RWPE2 (cell line): ENCODE measurements around the gene ZNF805.

ENCODE experiments used
- ATAC-seq: fragments of 200-7000 bp; cut with Tn5 transposase; 3 replicates; pipeline ENCODE4 v1.9.1; 2021; ENCODE audit warnings: low read depth
- DNase-seq: peaks from one replicate; pipeline ENCODE4 v3.0.0-alpha.2; 2020; ENCODE audit warnings: low spot score
- H3K27ac ChIP-seq: fragments of 450-650 bp; 2 replicates; pipeline ENCODE4 v1.5.1; 2017; ENCODE audit warnings: mild to moderate bottlenecking; ENCODE audit not compliant: poor library complexity, severe bottlenecking
- H3K27me3 ChIP-seq: fragments of 250-450 bp; sonication (Bioruptor Pico); 2 replicates; pipeline ENCODE4 v1.5.1; 2021; ENCODE audit warnings: mild to moderate bottlenecking, moderate library complexity; ENCODE audit not compliant: insufficient read depth, poor library complexity, severe bottlenecking
- H3K36me3 ChIP-seq: fragments of 250-450 bp; sonication (Bioruptor Pico); 2 replicates; pipeline ENCODE4 v1.5.1; 2020; ENCODE audit warnings: low read depth, mild to moderate bottlenecking, moderate library complexity
- H3K4me1 ChIP-seq: fragments of 250-450 bp; sonication (Bioruptor Pico); 2 replicates; pipeline ENCODE4 v1.5.1; 2021; ENCODE audit warnings: mild to moderate bottlenecking, moderate library complexity; ENCODE audit not compliant: insufficient read depth, poor library complexity, severe bottlenecking
- H3K4me3 ChIP-seq: fragments of 250-450 bp; sonication (Bioruptor Pico); 2 replicates; pipeline ENCODE4 v1.5.1; 2021; ENCODE audit warnings: mild to moderate bottlenecking, moderate library complexity; ENCODE audit not compliant: severe bottlenecking
- H3K9me3 ChIP-seq: fragments of 250-450 bp; sonication (Bioruptor Pico); 2 replicates; pipeline ENCODE4 v1.5.1; 2021; ENCODE audit warnings: mild to moderate bottlenecking, moderate library complexity; ENCODE audit not compliant: severe bottlenecking
- TF ChIP-seq, protein P1 (sequence below): fragments of 450-650 bp; IDR thresholded peaks from one replicate; pipeline ENCODE4 v1.5.1; 2017; ENCODE audit warnings: mild to moderate bottlenecking, moderate library complexity; ENCODE audit not compliant: poor library complexity, severe bottlenecking

Gene ZNF805

DNA sequence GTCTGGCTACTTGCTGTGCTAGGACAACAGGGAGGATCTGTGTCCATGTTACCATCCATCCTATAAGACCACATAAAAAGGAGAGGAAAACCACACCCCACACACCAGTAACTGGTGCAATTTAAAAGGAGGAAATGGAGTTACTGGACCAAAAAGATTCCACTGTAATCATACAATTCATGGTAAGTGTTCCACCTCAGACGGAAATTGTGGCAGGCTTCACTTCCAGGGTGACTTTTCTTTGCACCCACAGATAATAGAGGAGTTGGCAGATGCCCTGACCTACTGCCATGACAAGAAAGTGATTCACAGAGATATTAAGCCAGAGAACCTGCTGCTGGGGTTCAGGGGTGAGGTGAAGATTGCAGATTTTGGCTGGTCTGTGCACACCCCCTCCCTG, 7.2 kb upstream of the ZNF805 start:
- TF ChIP-seq, protein P1, sequence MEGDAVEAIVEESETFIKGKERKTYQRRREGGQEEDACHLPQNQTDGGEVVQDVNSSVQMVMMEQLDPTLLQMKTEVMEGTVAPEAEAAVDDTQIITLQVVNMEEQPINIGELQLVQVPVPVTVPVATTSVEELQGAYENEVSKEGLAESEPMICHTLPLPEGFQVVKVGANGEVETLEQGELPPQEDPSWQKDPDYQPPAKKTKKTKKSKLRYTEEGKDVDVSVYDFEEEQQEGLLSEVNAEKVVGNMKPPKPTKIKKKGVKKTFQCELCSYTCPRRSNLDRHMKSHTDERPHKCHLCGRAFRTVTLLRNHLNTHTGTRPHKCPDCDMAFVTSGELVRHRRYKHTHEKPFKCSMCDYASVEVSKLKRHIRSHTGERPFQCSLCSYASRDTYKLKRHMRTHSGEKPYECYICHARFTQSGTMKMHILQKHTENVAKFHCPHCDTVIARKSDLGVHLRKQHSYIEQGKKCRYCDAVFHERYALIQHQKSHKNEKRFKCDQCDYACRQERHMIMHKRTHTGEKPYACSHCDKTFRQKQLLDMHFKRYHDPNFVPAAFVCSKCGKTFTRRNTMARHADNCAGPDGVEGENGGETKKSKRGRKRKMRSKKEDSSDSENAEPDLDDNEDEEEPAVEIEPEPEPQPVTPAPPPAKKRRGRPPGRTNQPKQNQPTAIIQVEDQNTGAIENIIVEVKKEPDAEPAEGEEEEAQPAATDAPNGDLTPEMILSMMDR: no peak
- H3K27me3 ChIP-seq: no peaks in the 10 kb centered on the region
- H3K36me3 ChIP-seq: no peaks in the 10 kb centered on the region
- no peaks in the 10 kb centered on the region for H3K4me1 ChIP-seq
- DNase-seq: no peak
- H3K9me3 ChIP-seq: no peaks in the 10 kb centered on the region
- no peak overlapping the region for H3K4me3 ChIP-seq
- ATAC-seq: no peak
- H3K27ac ChIP-seq: no peak overlapping the region

DNA sequence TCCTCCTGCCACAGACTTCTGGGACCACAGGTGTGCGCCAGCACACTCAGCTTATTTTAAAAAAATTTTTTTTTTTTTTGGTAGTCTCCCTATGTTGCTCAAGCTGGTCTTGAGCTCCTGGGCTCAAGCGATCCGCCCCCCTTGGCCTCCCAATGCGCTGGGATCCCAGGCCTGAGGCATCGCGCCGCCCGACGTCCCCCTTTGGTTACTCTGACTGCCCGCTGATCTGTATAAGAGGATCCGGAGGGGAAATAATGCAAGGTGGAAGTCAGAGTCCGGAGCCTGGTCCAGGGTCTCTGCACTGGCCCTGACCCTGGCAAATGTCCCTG, 486 bp upstream of the ZNF805 start:
- H3K27me3 ChIP-seq: no peaks in the 10 kb centered on the region
- H3K9me3 ChIP-seq: no peaks in the 10 kb centered on the region
- TF ChIP-seq, protein P1: no peak
- peak overlapping the region; percentile 85 for H3K4me3 ChIP-seq
- ATAC-seq (no peak; the same call in 2 of the 3 replicates), DNase-seq (no peak)
- H3K4me1 ChIP-seq: peaks cover 5% of the 10 kb centered on the region
- peaks cover 15% of the 10 kb centered on the region for H3K36me3 ChIP-seq
- peak overlapping the region; percentile 27 for H3K27ac ChIP-seq

DNA sequence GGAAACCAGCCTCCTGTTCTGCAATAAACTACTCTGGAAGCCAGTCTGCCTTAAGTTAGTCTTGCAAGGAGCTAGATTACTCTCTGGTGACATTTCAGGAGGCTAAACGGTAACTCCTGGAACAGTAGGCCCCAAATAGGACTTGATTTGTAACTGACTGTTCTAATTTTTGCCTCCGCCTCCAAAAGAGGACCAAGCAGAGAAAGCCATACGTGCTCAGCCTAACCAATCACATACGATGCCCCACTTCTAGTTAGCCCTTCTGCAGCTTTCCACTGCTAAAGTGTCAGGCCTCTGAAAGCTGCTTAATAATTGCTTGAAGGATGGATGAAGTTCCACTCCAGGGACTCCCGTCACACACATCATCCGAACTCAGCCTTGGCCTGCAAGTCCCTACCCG, 744 bp downstream of the ZNF805 start:
- Histone ChIP-seq H3K27me3 (no peaks in the 10 kb centered on the region), H3K36me3 (peaks cover 25% of the 10 kb centered on the region), H3K4me3 (peak overlapping the region; percentile 85), H3K4me1 (peaks cover 5% of the 10 kb centered on the region), H3K9me3 (no peaks in the 10 kb centered on the region), H3K27ac (peak overlapping the region; percentile 27)
- TF ChIP-seq, protein P1: no peak
- DNase-seq: no peak
- ATAC-seq: no peak

DNA sequence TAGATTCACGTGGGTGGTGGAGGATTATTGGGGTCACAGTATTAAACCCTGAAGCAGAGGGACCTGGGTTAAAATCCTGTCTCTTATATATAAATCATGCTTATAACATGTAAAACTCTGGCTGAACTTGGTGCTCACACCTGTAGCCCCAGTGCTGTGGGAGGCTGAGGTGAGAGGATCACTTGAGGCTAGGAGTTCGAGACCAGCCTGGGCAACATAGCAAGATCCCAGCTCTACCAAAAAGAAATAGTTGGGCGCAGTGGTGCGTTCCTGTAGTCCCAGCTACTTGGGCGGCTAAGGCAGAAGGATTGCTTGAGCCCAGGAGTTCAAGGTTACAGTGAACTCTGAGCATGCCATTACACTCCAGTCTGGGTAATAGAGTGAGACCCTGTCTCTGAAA, 2.4 kb downstream of the ZNF805 start:
- ATAC-seq (no peak), DNase-seq (no peak)
- H3K4me3 ChIP-seq: no peak overlapping the region
- no peak overlapping the region for H3K27ac ChIP-seq
- peaks cover 5% of the 10 kb centered on the region for H3K4me1 ChIP-seq
- H3K36me3 ChIP-seq: peaks cover 25% of the 10 kb centered on the region
- TF ChIP-seq, protein P1: no peak
- H3K9me3 ChIP-seq: no peaks in the 10 kb centered on the region
- no peaks in the 10 kb centered on the region for H3K27me3 ChIP-seq

DNA sequence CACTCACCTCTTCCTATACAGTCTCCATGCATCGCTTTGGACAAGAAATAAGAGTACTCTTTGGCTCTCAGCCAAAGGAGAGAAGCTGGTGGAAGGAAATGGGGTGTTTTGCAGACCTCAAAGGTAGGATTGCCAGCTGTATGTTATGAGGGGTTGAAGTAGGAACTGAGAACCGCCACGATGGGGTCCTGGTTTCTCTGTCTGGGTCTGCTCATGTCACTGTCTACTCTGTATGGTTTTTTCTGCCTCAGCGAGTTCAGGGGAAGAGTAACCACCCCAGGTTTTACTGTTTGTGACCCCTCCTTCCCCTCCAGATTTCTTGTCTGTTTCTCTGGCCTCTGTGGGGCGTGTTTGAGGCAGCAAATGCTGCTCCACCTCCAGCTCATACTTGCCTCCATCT, 4.1 kb downstream of the ZNF805 start:
- Histone ChIP-seq H3K27me3 (no peaks in the 10 kb centered on the region), H3K4me1 (peaks cover 5% of the 10 kb centered on the region), H3K4me3 (no peak overlapping the region), H3K27ac (no peak overlapping the region), H3K36me3 (peaks cover 39% of the 10 kb centered on the region), H3K9me3 (no peaks in the 10 kb centered on the region)
- ATAC-seq (no peak), DNase-seq (no peak)
- TF ChIP-seq, protein P1: no peak
